ENCODE data around the gene SH3BGRL2. TPM values are rescaled to one million over a fixed set of nuclear protein-coding genes. Genes with fewer than 3 reads are reported as not detected.
A peak's percentile ranks its signal among the peaks of the same experiment; 100 is the strongest.

The SH3BGRL2 gene
- total RNA-seq, 1 donor from 2014 or later: 40.0 TPM

DNA sequence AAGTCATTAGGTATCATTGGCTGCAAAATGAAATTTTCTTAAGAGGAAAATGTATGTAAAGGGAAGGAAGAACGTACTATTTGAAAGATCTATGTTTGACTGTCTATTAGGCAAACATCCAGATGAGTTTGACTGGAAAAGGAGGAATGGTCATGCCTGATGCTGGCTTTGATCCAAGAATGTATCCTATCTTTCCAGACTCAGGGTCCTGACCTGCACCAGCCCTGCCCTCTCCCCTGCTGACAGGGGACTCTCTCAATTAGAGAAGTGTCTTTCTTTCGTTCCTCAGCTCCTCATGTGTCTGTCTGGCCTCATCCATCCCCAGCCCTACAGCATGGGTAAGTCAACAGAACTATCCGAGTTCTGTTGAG lies 21.9 kb upstream of the SH3BGRL2 start:
- no peak for DNase-seq (ENCODE audit: extremely low spot score, unreplicated experiment)
- H3K27ac Mint-ChIP-seq: peak overlapping the region; percentile 94
- H3K4me1 Mint-ChIP-seq (ENCODE audit: unreplicated experiment): peaks cover 52% of the 10 kb centered on the region
- peaks cover 9% of the 10 kb centered on the region for H3K36me3 Mint-ChIP-seq
- peak overlapping the region; percentile 59 for H3K4me3 Mint-ChIP-seq
- no peaks in the 10 kb centered on the region for H3K27me3 Mint-ChIP-seq
- TF ChIP-seq CTCF (conservative IDR thresholded peaks at IDR 0.05): no peak
- no peaks in the 10 kb centered on the region for H3K9me3 Mint-ChIP-seq

GRCh38 chr6:79610306-79611009 lies 20.7 kb upstream of the SH3BGRL2 start:
- TF ChIP-seq CTCF (conservative IDR thresholded peaks at IDR 0.05): no peak
- Mint-ChIP-seq H3K36me3 (no peaks in the 10 kb centered on the region), H3K4me1 (ENCODE audit: unreplicated experiment) (peaks cover 54% of the 10 kb centered on the region), H3K4me3 (peak overlapping the region; percentile 73), H3K9me3 (no peaks in the 10 kb centered on the region), H3K27me3 (no peaks in the 10 kb centered on the region), H3K27ac (peak overlapping the region; percentile 94)
- no peak for DNase-seq (ENCODE audit: extremely low spot score, unreplicated experiment)

- H3K27ac Mint-ChIP-seq: peak overlapping the region; percentile 69
- H3K9me3 Mint-ChIP-seq: no peaks in the 10 kb centered on the region
- H3K4me1 Mint-ChIP-seq (ENCODE audit: unreplicated experiment): peaks cover 53% of the 10 kb centered on the region
- no peaks in the 10 kb centered on the region for H3K36me3 Mint-ChIP-seq
- DNase-seq (ENCODE audit: extremely low spot score, unreplicated experiment): no peak
- no peaks in the 10 kb centered on the region for H3K27me3 Mint-ChIP-seq
- no peak overlapping the region for H3K4me3 Mint-ChIP-seq
- TF ChIP-seq CTCF (conservative IDR thresholded peaks at IDR 0.05): no peak
These were observed 18.7 kb upstream of the SH3BGRL2 start for GRCh38 chr6:79612457-79612856.

GRCh38 chr6:79612918-79613317 lies 18.2 kb upstream of the SH3BGRL2 start:
- peaks cover 54% of the 10 kb centered on the region for H3K4me1 Mint-ChIP-seq (ENCODE audit: unreplicated experiment)
- no peak overlapping the region for H3K4me3 Mint-ChIP-seq
- TF ChIP-seq CTCF (conservative IDR thresholded peaks at IDR 0.05): no peak
- DNase-seq (ENCODE audit: extremely low spot score, unreplicated experiment): no peak
- H3K27ac Mint-ChIP-seq: peak overlapping the region; percentile 69
- H3K36me3 Mint-ChIP-seq: no peaks in the 10 kb centered on the region
- H3K9me3 Mint-ChIP-seq: no peaks in the 10 kb centered on the region
- no peaks in the 10 kb centered on the region for H3K27me3 Mint-ChIP-seq

GRCh38 chr6:79613912-79614311 lies 17.2 kb upstream of the SH3BGRL2 start:
- H3K4me1 Mint-ChIP-seq (ENCODE audit: unreplicated experiment): peaks cover 46% of the 10 kb centered on the region

More at GRCh38 chr6:79613912-79614311, 17.2 kb upstream of the SH3BGRL2 start:
- no peaks in the 10 kb centered on the region for H3K36me3 Mint-ChIP-seq
- TF ChIP-seq CTCF (conservative IDR thresholded peaks at IDR 0.05): no peak
- H3K4me3 Mint-ChIP-seq: no peak overlapping the region
- peak overlapping the region; percentile 86 for H3K27ac Mint-ChIP-seq
- H3K9me3 Mint-ChIP-seq: no peaks in the 10 kb centered on the region
- H3K27me3 Mint-ChIP-seq: no peaks in the 10 kb centered on the region
- DNase-seq (ENCODE audit: extremely low spot score, unreplicated experiment): no peak

Data from type B pancreatic cell (in vitro differentiated cells).